GM23248 (cell line): ENCODE measurements around the gene MILR1. TPM values are rescaled to one million over a fixed set of nuclear protein-coding genes. Genes with fewer than 3 reads are reported as not detected.

Source experiments
- DNase-seq: peaks from one replicate; pipeline ENCODE4 v3.0.0-alpha.2; 2015
- H2AFZ ChIP-seq: fragments of 200-600 bp; sonication (generic); 2 replicates; pipeline ENCODE4 v1.6.1; 2016; ENCODE audit warnings: antibody characterized with exemption
- H3F3A ChIP-seq: fragments of 200-600 bp; sonication (generic); 2 replicates; pipeline ENCODE4 v1.6.1; 2016; ENCODE audit warnings: mild to moderate bottlenecking, antibody characterized with exemption, mixed run types; ENCODE audit not compliant: insufficient read depth
- H3K27ac ChIP-seq: fragments of 200-600 bp; sonication (generic); 2 replicates; pipeline ENCODE4 v1.5.1; 2016; ENCODE audit warnings: mild to moderate bottlenecking
- H3K27me3 ChIP-seq: fragments of 200-600 bp; sonication (generic); replicated peaks from 2 replicates; pipeline ENCODE4 v1.6.1; 2016; ENCODE audit warnings: mild to moderate bottlenecking; ENCODE audit not compliant: insufficient read depth
- H3K36me3 ChIP-seq: fragments of 200-600 bp; sonication (generic); 2 replicates; pipeline ENCODE4 v1.6.1; 2016; ENCODE audit warnings: low read depth, mild to moderate bottlenecking
- H3K4me1 ChIP-seq: fragments of 200-600 bp; sonication (generic); 2 replicates; pipeline ENCODE4 v1.6.1; 2016; ENCODE audit warnings: mild to moderate bottlenecking; ENCODE audit not compliant: insufficient read depth
- H3K4me2 ChIP-seq: fragments of 200-600 bp; sonication (generic); one replicate; pipeline ENCODE4 v1.6.1; 2016; ENCODE audit warnings: mild to moderate bottlenecking; ENCODE audit not compliant: unreplicated experiment
- H3K4me3 ChIP-seq: fragments of 200-600 bp; sonication (generic); 2 replicates; pipeline ENCODE4 v1.5.1; 2016; ENCODE audit warnings: mild to moderate bottlenecking
- H3K79me2 ChIP-seq: fragments of 200-600 bp; sonication (generic); 2 replicates; pipeline ENCODE4 v1.6.1; 2016; ENCODE audit warnings: mild to moderate bottlenecking; ENCODE audit not compliant: insufficient read depth
- H3K9ac ChIP-seq: fragments of 200-600 bp; sonication (generic); 2 replicates; pipeline ENCODE4 v1.6.1; 2016; ENCODE audit warnings: mild to moderate bottlenecking
- H3K9me2 ChIP-seq: fragments of 200-600 bp; sonication (generic); 2 replicates; pipeline ENCODE4 v1.6.1; 2016; ENCODE audit warnings: mixed run types, mild to moderate bottlenecking, moderate library complexity; ENCODE audit not compliant: insufficient read depth
- H3K9me3 ChIP-seq: fragments of 200-600 bp; sonication (generic); one replicate; pipeline ENCODE4 v1.6.1; 2017; ENCODE audit warnings: low read depth
- H4K20me1 ChIP-seq: fragments of 200-600 bp; sonication (generic); 2 replicates; pipeline ENCODE4 v1.6.0; 2016; ENCODE audit not compliant: insufficient read depth
- EZH2 ChIP-seq: fragments of 200-600 bp; sonication (generic); IDR thresholded peaks from 2 replicates; pipeline ENCODE4 v1.6.1; 2018; ENCODE audit warnings: antibody characterized with exemption, mild to moderate bottlenecking; ENCODE audit not compliant: insufficient read depth, poor library complexity, severe bottlenecking
- EZH2phosphoT487 ChIP-seq: fragments of 200-600 bp; sonication (generic); IDR thresholded peaks from 2 replicates; pipeline ENCODE4 v1.6.1; 2018; ENCODE audit warnings: antibody characterized with exemption, moderate library complexity, mild to moderate bottlenecking, low read depth; ENCODE audit not compliant: insufficient read depth
- WGBS, 2 experiments: methylation state at CpG; one replicate each; pipeline ENCODE4 v1.1.6; 2015 to 2017; ENCODE audit warnings: low lambda C conversion rate in 2 of 2, low coverage in 1 of 2; ENCODE audit errors: missing lambda C conversion rate in 2 of 2; 5-methylcytosine and 5-hydroxymethylcytosine counted together
- in situ Hi-C: fragments of 300-500 bp; cut with MboI; formaldehyde crosslinking; loops from 2 replicates; pipeline ENCODE4 v1.15.0; 2020
- polyA plus RNA-seq: library from polyadenylated mRNA; unstranded; fragments of >200 nt; fragmentation: Nextera tagmentation; extraction: Ambion mirVana; gene quantifications from 2 replicates; pipeline ENCODE4 v1.2.1, GENCODE V29; 2016
- total RNA-seq: library from RNA; depleted of rRNA; stranded (reverse); fragments of >200 nt; shearing (Covaris generic); gene quantifications from 2 replicates; pipeline ENCODE4 v1.2.3, GENCODE V29; 2014

Gene MILR1
- total and polyA plus RNA-seq, 2 experiments from 2014 or later, result 6.3 to 11.7 TPM

DNA sequence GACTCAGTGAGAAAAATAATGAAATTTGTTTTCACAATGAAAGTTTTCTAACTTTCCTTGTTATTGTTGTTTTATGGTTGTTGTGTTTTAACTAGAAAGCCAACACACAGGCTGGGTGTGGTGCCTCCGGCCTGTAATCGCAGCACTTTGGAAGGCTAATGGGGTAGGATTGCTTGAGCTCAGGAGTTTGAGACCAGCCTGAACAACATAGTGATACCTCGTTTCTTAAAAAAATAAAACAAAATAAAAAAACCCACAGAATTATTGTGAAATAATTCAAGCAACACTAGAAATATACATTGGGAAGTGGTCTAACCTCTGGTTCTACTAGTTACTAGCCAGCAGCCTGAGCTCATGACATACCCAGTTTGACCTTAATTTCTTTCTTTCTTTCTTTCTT, 630 bp downstream of the MILR1 start:
- peak overlapping the region; percentile 79 for H3K4me2 ChIP-seq
- peak overlapping the region; percentile 65 for H3K9ac ChIP-seq
- no peaks in the 10 kb centered on the region for H3K27me3 ChIP-seq
- DNase-seq, result peak; percentile 37
- in situ Hi-C loops, result no loop called here
- peak overlapping the region; percentile 87 for H3K27ac ChIP-seq
- H3K79me2 ChIP-seq, result no peaks in the 10 kb centered on the region
- H3K9me2 ChIP-seq, result no peaks in the 10 kb centered on the region
- WGBS, 2 experiments, result 30 to 33% methylated on average over 3 of the region's 3 CpGs
- no peaks in the 10 kb centered on the region for H3K36me3 ChIP-seq
- H3K9me3 ChIP-seq, result no peaks in the 10 kb centered on the region
- TF ChIP-seq EZH2phosphoT487 (no peak), EZH2 (no peak)
- peak overlapping the region; percentile 60 for H3K4me3 ChIP-seq
- H3F3A ChIP-seq, result peaks cover 25% of the 10 kb centered on the region
- peaks cover 21% of the 10 kb centered on the region for H3K4me1 ChIP-seq
- H4K20me1 ChIP-seq, result no peaks in the 10 kb centered on the region
- peak overlapping the region; percentile 90 for H2AFZ ChIP-seq

DNA sequence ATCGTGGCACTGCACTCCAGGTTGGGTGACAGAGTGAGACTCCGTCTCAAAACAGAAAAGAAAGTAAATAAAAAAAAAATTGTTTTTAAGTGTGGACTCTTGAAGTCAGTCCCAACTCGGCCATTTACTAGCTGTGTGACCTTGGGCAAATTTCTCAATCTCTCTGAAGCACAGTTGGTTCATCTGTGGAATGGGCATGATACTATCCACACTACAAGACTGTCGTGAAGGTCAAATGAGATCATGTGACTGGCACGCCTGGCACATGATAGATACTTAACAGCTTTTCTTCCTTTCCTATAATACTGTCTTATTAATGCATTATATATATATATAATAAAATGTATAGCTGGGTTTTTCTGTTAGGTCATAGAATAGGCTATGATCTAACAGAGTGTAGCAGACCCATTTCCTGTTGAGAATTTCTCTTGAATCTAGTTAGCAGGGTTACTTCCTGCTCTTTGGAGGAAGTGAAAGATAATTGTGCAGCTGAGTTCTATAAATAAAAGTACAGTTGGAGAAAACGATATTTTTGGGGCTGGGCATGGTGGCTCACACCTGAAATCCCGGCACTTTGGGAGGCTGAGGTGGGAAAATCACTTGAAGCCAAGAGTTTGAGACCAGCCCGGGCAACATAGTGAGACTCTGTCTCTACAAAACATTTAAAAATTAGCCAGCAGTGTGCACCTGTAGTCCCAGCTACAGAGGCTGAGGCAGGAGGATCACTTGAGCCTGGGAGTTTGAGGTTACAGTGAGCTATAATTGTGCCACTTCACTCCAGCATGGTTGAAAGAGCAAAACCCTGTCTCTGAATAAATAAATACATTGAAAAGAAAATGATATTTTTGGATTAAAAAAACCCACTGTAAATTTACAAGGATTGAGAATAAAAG, 7.3 kb downstream of the MILR1 start:
- Histone ChIP-seq H3K36me3 (no peaks in the 10 kb centered on the region), H3K9me3 (no peaks in the 10 kb centered on the region), H3K4me3 (no peak overlapping the region), H3K79me2 (no peaks in the 10 kb centered on the region), H3K4me1 (peaks cover 17% of the 10 kb centered on the region), H3K9me2 (no peaks in the 10 kb centered on the region), H3K27ac (no peak overlapping the region), H3K27me3 (no peaks in the 10 kb centered on the region), H3K4me2 (no peak overlapping the region), H3F3A (no peaks in the 10 kb centered on the region), H3K9ac (no peak overlapping the region), H4K20me1 (no peaks in the 10 kb centered on the region), H2AFZ (no peak overlapping the region)
- WGBS, 2 experiments, result 88 to 93% methylated on average over 8 of the region's 8 CpGs
- in situ Hi-C loops, result no loop called here
- no peak for TF ChIP-seq EZH2phosphoT487
- no peak for TF ChIP-seq EZH2
- no peak for DNase-seq

DNA sequence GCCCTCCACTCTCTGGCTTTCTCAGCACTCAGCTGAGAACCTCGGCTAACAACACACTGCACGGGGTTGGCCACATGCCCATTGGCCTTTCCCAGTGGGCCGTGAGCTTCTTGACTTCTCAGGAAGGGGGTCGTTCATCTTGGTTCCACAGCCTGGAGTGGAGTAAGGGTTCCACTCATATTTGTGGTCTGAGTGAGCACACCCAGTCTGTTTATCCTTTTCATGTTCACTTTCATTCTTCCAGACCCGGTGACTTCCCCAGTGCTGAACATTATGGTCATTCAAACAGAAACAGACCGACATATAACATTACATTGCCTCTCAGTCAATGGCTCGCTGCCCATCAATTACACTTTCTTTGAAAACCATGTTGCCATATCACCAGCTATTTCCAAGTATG, 8.2 kb downstream of the MILR1 start:
- Histone ChIP-seq H3K4me3 (no peak overlapping the region), H3K27me3 (no peaks in the 10 kb centered on the region), H3K9me2 (no peaks in the 10 kb centered on the region), H3K4me1 (peaks cover 17% of the 10 kb centered on the region), H3K36me3 (no peaks in the 10 kb centered on the region), H3K27ac (no peak overlapping the region), H3F3A (no peaks in the 10 kb centered on the region), H3K9ac (no peak overlapping the region), H2AFZ (no peak overlapping the region), H3K79me2 (no peaks in the 10 kb centered on the region), H3K4me2 (no peak overlapping the region), H4K20me1 (no peaks in the 10 kb centered on the region), H3K9me3 (no peaks in the 10 kb centered on the region)
- TF ChIP-seq EZH2 (no peak), EZH2phosphoT487 (no peak)
- in situ Hi-C loops, result no loop called here
- WGBS, 2 experiments, result 80 to 84% methylated on average over 7 of the region's 7 CpGs
- DNase-seq, result peak; percentile 27

DNA sequence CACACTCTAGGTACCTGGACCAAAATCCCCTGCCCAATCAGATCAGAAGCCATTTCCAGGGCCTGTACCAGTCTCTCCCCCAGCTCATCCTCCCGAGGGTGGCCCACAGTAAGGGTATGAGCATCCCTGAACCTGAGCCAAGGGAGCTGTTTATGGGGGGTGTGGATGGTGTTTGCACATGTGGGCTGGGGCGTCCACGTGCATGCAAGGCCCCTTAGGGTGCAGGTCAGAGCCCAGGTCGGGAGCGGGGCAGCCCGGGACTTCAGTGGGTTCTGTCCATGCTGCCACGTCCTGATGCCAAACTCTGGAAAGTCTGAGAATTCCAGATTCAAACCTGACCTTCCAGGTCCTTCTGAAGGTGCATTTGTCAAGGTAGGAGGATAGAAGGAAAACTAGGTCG, 9.8 kb downstream of the MILR1 start:
- no peaks in the 10 kb centered on the region for H3K27me3 ChIP-seq
- no peak overlapping the region for H2AFZ ChIP-seq
- H3K27ac ChIP-seq, result peak overlapping the region; percentile 28; the same call in 1 of the 2 replicates
- no peaks in the 10 kb centered on the region for H3F3A ChIP-seq
- no peaks in the 10 kb centered on the region for H3K79me2 ChIP-seq
- H4K20me1 ChIP-seq, result no peaks in the 10 kb centered on the region
- H3K4me1 ChIP-seq, result peaks cover 17% of the 10 kb centered on the region
- no peaks in the 10 kb centered on the region for H3K9me2 ChIP-seq
- in situ Hi-C loops, result no loop called here
- no peak for DNase-seq
- 91 to 94% methylated on average over 8 of the region's 8 CpGs for WGBS, 2 experiments
- H3K4me2 ChIP-seq, result no peak overlapping the region
- H3K36me3 ChIP-seq, result no peaks in the 10 kb centered on the region
- TF ChIP-seq EZH2, result no peak
- no peak for TF ChIP-seq EZH2phosphoT487
- H3K9ac ChIP-seq, result peak overlapping the region; percentile 38; the same call in 1 of the 2 replicates
- no peak overlapping the region for H3K4me3 ChIP-seq
- H3K9me3 ChIP-seq, result no peaks in the 10 kb centered on the region
